ENCODE measurements around the gene PACS1.
"Not testable (repeated sequence)": the region's sequence is repeated elsewhere in the genome, so short reads cannot be mapped to it uniquely, and the experiment has no call there.

PACS1 gene

GRCh38 chr11:66268952-66269905, 199.2 kb downstream of the PACS1 start:
- no peak for DNase-seq (ENCODE audit: low spot score)
- H3K36me3 Mint-ChIP-seq (ENCODE audit: low read depth), result peaks cover 38% of the 10 kb centered on the region
- H3K4me3 Mint-ChIP-seq, result peak overlapping the region; percentile 99
- H3K9me3 Mint-ChIP-seq, result no peaks in the 10 kb centered on the region
- no peaks in the 10 kb centered on the region for H3K27me3 Mint-ChIP-seq (ENCODE audit: low read depth)
- H3K4me1 Mint-ChIP-seq (ENCODE audit: low read depth), result peaks cover 26% of the 10 kb centered on the region
- peak overlapping the region; percentile 96 for H3K27ac Mint-ChIP-seq

GRCh38 chr11:66271816-66272215, 201.7 kb downstream of the PACS1 start:
- Mint-ChIP-seq H3K27ac (no peak overlapping the region), H3K36me3 (ENCODE audit: low read depth) (peaks cover 42% of the 10 kb centered on the region)
- no peak for DNase-seq (ENCODE audit: low spot score)

GRCh38 chr11:66272596-66272995, 202.5 kb downstream of the PACS1 start:
- H3K4me3 Mint-ChIP-seq, result no peak overlapping the region
- peaks cover 23% of the 10 kb centered on the region for H3K4me1 Mint-ChIP-seq (ENCODE audit: low read depth)

More at GRCh38 chr11:66271816-66272215, 201.7 kb downstream of the PACS1 start:
- H3K9me3 Mint-ChIP-seq, result no peaks in the 10 kb centered on the region
- H3K4me1 Mint-ChIP-seq (ENCODE audit: low read depth), result peaks cover 24% of the 10 kb centered on the region
- no peaks in the 10 kb centered on the region for H3K27me3 Mint-ChIP-seq (ENCODE audit: low read depth)
- H3K4me3 Mint-ChIP-seq, result peak overlapping the region; percentile 24

GRCh38 chr11:66274219-66274618, 204.1 kb downstream of the PACS1 start:
- H3K9me3 Mint-ChIP-seq, result no peaks in the 10 kb centered on the region
- DNase-seq (ENCODE audit: low spot score), result no peak
- peaks cover 2% of the 10 kb centered on the region for H3K27me3 Mint-ChIP-seq (ENCODE audit: low read depth)
- no peak overlapping the region for H3K27ac Mint-ChIP-seq
- peaks cover 36% of the 10 kb centered on the region for H3K36me3 Mint-ChIP-seq (ENCODE audit: low read depth)
- no peak overlapping the region for H3K4me3 Mint-ChIP-seq
- peaks cover 18% of the 10 kb centered on the region for H3K4me1 Mint-ChIP-seq (ENCODE audit: low read depth)

More at GRCh38 chr11:66272596-66272995, 202.5 kb downstream of the PACS1 start:
- Mint-ChIP-seq H3K27me3 (ENCODE audit: low read depth) (no peaks in the 10 kb centered on the region), H3K27ac (no peak overlapping the region), H3K36me3 (ENCODE audit: low read depth) (peaks cover 37% of the 10 kb centered on the region), H3K9me3 (no peaks in the 10 kb centered on the region)
- DNase-seq (ENCODE audit: low spot score), result no peak

- H3K4me3 Mint-ChIP-seq, result no peak overlapping the region
- peaks cover 9% of the 10 kb centered on the region for H3K4me1 Mint-ChIP-seq (ENCODE audit: low read depth)
These were observed 205.3 kb downstream of the PACS1 start for GRCh38 chr11:66275396-66275795.

GRCh38 chr11:66275984-66276612, 206.0 kb downstream of the PACS1 start:
- peaks cover 28% of the 10 kb centered on the region for H3K36me3 Mint-ChIP-seq (ENCODE audit: low read depth)
- H3K9me3 Mint-ChIP-seq, result no peaks in the 10 kb centered on the region
- H3K4me1 Mint-ChIP-seq (ENCODE audit: low read depth), result peaks cover 7% of the 10 kb centered on the region
- DNase-seq (ENCODE audit: low spot score), result no peak
- no peak overlapping the region for H3K4me3 Mint-ChIP-seq
- peaks cover 9% of the 10 kb centered on the region for H3K27me3 Mint-ChIP-seq (ENCODE audit: low read depth)
- H3K27ac Mint-ChIP-seq, result no peak overlapping the region

More at GRCh38 chr11:66275396-66275795, 205.3 kb downstream of the PACS1 start:
- H3K36me3 Mint-ChIP-seq (ENCODE audit: low read depth), result peaks cover 32% of the 10 kb centered on the region
- H3K9me3 Mint-ChIP-seq, result no peaks in the 10 kb centered on the region
- peaks cover 7% of the 10 kb centered on the region for H3K27me3 Mint-ChIP-seq (ENCODE audit: low read depth)
- H3K27ac Mint-ChIP-seq, result no peak overlapping the region
- DNase-seq (ENCODE audit: low spot score), result no peak

GRCh38 chr11:66276619-66277018, 206.5 kb downstream of the PACS1 start:
- H3K27me3 Mint-ChIP-seq (ENCODE audit: low read depth), result peaks cover 10% of the 10 kb centered on the region
- not testable (repeated sequence) for H3K27ac Mint-ChIP-seq; H3K4me3 Mint-ChIP-seq; H3K4me1 Mint-ChIP-seq (ENCODE audit: low read depth); H3K9me3 Mint-ChIP-seq; DNase-seq (ENCODE audit: low spot score)
- H3K36me3 Mint-ChIP-seq (ENCODE audit: low read depth), result peaks cover 28% of the 10 kb centered on the region

GRCh38 chr11:66277064-66277463, 207.0 kb downstream of the PACS1 start:
- not testable (repeated sequence) for H3K27ac Mint-ChIP-seq; DNase-seq (ENCODE audit: low spot score); H3K4me1 Mint-ChIP-seq (ENCODE audit: low read depth); H3K9me3 Mint-ChIP-seq; H3K4me3 Mint-ChIP-seq
- peaks cover 10% of the 10 kb centered on the region for H3K27me3 Mint-ChIP-seq (ENCODE audit: low read depth)
- H3K36me3 Mint-ChIP-seq (ENCODE audit: low read depth), result peaks cover 23% of the 10 kb centered on the region

- Mint-ChIP-seq H3K9me3 (no peaks in the 10 kb centered on the region), H3K4me3 (peak within 1 kb of the TSS; percentile 56), H3K4me1 (ENCODE audit: low read depth) (peaks cover 9% of the 10 kb centered on the region), H3K36me3 (ENCODE audit: low read depth) (peaks cover 17% of the 10 kb centered on the region), H3K27ac (peak within 1 kb of the TSS; percentile 49), H3K27me3 (ENCODE audit: low read depth) (peaks cover 10% of the 10 kb centered on the region)
- DNase-seq (ENCODE audit: low spot score), result peak; percentile 39
These were observed 207.6 kb downstream of the PACS1 start, which contains the start of gene CNIH2 for GRCh38 chr11:66277471-66278362. CNIH2 (plus strand) TSS chr11:66278175; CDS start chr11:66278457, 282 bp downstream.

GRCh38 chr11:66278363-66279091, 208.5 kb downstream of the PACS1 start:
- no peak for DNase-seq (ENCODE audit: low spot score)
- peaks cover 10% of the 10 kb centered on the region for H3K36me3 Mint-ChIP-seq (ENCODE audit: low read depth)
- no peak overlapping the region for H3K27ac Mint-ChIP-seq
- H3K27me3 Mint-ChIP-seq (ENCODE audit: low read depth), result peaks cover 10% of the 10 kb centered on the region
- H3K4me1 Mint-ChIP-seq (ENCODE audit: low read depth), result peaks cover 9% of the 10 kb centered on the region
- H3K9me3 Mint-ChIP-seq, result no peaks in the 10 kb centered on the region
- H3K4me3 Mint-ChIP-seq, result peak overlapping the region; percentile 56

- H3K27me3 Mint-ChIP-seq (ENCODE audit: low read depth), result peaks cover 10% of the 10 kb centered on the region
- peak overlapping the region; percentile 56 for H3K4me3 Mint-ChIP-seq
- peaks cover 6% of the 10 kb centered on the region for H3K36me3 Mint-ChIP-seq (ENCODE audit: low read depth)
- H3K27ac Mint-ChIP-seq, result peak overlapping the region; percentile 61
- H3K4me1 Mint-ChIP-seq (ENCODE audit: low read depth), result peaks cover 9% of the 10 kb centered on the region
- H3K9me3 Mint-ChIP-seq, result no peaks in the 10 kb centered on the region
- no peak for DNase-seq (ENCODE audit: low spot score)
These were observed 209.1 kb downstream of the PACS1 start for GRCh38 chr11:66279092-66279734.

- Mint-ChIP-seq H3K27ac (no peak overlapping the region), H3K9me3 (no peaks in the 10 kb centered on the region)
These were observed 210.4 kb downstream of the PACS1 start for GRCh38 chr11:66280428-66280827.

More at GRCh38 chr11:66280428-66280827, 210.4 kb downstream of the PACS1 start:
- Mint-ChIP-seq H3K27me3 (ENCODE audit: low read depth) (peaks cover 10% of the 10 kb centered on the region), H3K36me3 (ENCODE audit: low read depth) (peaks cover under 1% of the 10 kb centered on the region), H3K4me1 (ENCODE audit: low read depth) (peaks cover 9% of the 10 kb centered on the region), H3K4me3 (no peak overlapping the region)
- DNase-seq (ENCODE audit: low spot score), result no peak
